ENCODE results near the gene EFNB2.

Gene EFNB2

DNA sequence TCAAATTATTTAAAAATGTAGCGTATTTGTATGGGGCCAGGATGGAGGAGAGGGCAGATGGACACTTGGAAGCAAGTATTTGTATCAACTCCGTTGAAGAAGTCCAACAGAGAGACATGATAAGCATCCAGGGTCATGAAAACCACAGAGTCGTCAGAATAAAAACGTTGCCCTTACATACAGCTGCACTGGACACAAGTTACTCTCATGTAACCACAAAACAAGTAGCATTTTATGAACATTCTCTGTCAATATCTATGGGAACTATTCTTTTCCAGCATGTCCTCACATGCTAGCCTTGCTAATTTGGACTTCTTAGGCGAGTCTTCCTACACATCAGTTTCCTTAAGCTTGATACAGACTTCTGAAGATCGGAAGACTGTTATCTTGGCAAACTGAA, 35.0 kb downstream of the EFNB2 start:
- DNase-seq (ENCODE audit: low spot score), result no peak

DNA sequence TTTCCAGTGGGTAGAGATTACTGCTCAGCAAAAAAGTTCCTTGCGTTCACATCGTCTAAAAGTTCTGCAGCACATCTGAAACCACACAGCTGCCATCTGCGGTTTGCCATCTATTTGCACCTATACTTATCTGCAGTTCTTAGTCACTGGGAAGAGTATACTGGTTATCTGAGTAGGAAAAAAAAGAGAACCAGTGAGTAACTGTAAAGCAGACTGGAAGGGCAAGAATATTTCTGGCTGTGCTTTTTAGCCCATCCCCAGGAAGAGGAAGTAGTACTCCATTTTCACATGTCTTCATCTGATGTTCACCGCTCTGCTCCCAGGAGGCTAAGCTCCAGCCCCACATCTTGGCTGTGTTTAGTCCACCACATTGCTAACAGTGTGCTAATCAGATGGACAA, 35.6 kb downstream of the EFNB2 start:
- peak; percentile 54 for DNase-seq (ENCODE audit: low spot score)

DNA sequence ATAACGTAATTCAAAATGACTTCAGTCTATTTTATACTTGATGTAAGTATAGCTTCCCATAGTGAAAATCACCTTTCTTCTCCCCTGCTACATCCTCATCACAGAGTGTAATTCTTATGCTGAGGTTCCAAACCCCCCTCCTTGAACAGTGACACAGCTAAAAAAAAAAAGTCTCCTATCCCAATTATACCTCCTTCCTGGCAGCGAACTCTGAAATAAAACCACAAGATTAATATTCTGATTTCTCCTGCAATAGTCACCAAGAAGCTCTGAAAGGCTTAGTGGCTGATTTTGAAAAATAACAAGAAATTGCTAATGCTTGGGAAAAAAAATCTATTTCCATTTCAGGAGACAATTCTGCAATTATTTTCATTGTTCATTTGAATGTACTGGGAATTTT, 36.3 kb downstream of the EFNB2 start:
- peak; percentile 31 for DNase-seq (ENCODE audit: low spot score)

DNA sequence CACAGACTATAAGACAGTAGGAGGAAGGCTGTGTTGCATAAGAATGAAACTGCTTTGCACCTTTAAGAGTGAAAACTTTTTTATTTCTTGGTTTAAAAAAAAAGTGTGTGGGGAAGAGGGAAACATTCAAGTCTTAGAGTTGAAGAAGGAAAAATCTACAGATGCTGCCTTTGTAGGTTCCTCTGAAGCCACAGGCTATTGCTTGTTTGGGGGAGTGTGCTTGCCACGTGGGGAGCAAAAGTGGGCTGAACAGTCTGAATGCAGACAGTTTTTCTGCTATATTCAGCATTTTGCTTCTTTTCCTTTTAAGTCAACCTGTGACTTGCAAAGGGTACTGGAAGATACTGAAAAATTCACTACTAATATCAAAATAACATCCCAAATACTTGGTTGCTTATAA, 36.9 kb downstream of the EFNB2 start:
- peak; percentile 73 for DNase-seq (ENCODE audit: low spot score)

DNA sequence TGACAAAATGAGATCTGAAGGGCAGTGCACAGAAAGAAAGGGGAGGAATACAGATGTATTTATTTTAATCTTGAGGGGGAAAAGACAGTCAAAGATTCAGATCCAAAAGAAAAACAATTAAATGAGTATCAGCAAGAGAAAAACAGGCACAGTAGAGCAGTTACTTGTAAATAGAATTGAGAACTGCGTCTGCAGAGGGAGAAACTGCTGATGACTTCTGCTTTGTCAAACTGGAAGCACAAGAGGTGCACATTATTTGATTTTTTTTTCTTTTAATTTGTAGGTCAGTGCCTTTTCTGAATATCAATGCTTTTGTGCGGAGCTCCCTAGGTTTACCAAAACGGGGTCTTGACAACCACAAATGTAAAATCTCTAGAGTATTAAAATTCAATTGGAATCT, 37.3 kb downstream of the EFNB2 start:
- DNase-seq (ENCODE audit: low spot score), result peak; percentile 69

DNA sequence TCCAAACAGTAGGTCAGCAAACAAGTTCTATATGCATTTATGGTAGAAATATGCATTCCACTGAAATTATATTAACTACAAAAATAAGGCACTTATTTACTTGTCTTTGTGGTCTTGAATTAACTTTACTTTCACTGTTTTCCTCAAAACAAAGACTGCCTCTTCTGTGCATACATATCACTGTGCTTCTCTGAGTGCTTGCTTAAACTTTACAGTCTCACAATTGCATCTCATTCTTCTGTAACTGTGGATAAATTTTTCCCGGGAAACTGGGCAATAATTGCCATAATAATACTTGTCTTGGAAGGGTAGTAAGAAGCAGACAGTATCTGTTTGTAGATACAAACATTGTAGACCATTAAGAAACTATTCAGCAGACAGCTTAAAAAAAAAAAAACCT, 38.4 kb downstream of the EFNB2 start:
- DNase-seq (ENCODE audit: low spot score), result peak; percentile 54

DNA sequence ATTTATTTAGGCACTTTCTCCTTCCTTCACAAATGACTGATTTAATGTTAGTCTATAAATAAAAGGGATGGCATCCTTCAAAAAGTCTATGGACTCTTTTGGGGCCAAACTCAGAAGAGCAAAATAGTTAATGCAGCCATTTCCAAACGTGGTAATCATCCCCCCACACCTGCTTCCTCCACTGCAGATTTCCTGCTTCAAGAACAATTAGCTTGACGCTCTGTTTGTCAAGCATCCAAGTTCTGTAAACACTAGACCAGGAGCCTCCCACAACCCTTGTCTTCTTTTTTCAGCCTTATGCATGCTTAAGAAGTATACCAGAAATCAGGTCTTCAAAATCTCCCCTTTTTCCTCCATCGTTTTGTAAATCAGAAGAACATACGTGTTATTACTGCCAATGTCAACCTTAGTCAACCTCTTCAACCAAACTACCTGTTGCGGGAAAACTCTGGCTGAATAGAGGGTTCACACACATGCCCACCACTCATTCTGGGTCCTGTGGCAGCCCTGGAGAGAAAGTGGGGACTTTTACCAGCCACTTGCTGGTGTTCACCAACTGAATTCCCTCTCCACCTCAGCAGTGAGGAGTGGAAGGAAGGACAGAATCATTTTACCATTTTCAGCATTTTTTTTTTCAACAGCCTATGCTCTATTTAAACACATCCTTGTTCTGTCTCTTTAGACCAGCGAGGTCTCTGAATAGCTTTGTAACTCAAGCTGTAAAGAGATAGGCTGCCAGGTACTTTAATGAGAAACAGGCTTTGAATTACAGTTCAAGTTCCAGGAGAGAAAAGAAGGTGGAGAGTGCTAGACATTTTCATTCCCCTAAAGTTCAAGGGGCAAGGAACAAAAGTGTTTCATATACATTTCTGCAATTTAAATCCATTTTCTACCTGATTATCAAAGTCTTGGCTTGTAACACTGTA, 39.1 kb downstream of the EFNB2 start:
- DNase-seq (ENCODE audit: low spot score), result peak; percentile 36

DNA sequence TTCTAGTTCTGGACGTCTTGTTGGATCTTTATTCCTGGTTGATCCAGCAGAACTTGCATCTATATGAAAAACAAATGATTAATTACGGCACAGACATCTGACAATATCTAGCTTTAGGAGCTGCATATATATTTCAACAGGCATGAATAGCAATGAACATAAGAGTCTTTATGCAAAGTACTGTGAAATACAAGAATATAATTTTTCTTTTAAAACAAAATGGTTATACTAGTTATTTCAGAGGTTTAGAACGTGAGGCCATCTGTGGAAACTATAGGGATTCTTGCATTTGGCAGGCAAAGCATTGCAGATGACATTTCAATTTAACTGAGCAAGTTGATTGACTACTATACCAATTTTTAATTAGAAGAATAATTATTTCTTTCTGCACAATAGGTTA, 40.5 kb downstream of the EFNB2 start:
- peak; percentile 28 for DNase-seq (ENCODE audit: low spot score)

DNA sequence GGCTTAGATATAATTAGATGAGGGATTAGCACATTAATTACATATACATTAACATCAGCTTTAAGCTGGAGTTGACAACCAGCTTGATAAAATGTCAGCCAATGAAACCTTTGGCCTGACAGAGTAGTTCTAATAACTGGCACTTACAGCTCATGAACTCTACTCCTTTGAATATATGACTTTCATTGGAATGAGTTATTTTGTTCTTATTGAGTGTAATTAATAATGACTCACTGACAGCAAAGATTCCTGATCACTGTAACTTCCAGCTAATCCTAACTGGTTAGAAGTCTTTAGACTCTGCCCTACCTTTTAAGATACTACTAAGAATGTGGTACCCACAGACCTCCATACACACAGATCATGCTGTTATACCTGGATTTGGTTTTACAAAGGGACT, 41.0 kb downstream of the EFNB2 start:
- DNase-seq (ENCODE audit: low spot score), result no peak

DNA sequence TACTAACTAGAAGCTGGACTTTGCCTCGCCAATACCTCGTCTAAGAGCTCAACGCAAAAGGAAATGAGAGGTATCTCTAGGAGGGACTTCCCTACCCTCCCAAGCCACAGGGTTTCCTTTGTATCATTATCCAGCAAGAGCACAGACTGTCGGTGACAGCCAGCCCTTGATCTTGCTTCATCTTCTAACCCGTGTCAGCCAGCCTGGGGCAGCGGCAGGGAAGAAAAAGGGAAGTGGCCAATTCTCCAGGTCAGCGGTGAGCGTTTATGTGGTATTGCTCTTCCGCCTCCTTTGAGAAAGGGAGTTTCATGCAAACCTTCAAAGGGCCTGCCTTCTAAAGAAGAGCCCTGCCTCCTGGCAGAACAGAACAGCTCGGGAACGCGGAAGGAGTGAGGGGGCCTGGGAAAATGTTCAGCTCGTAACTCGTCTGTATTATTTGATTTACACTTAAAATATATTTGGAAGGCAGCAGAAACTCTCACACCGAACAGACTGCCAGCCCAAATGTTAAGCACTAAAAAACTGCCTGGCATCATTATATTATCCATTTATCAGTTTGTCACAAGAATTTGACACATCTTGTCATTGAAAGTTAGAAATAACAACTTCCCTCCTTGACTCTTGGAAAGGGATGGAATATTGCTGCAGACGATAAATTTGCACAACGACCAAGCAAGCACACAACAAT, 41.8 kb downstream of the EFNB2 start:
- peak; percentile 54 for DNase-seq (ENCODE audit: low spot score)

DNA sequence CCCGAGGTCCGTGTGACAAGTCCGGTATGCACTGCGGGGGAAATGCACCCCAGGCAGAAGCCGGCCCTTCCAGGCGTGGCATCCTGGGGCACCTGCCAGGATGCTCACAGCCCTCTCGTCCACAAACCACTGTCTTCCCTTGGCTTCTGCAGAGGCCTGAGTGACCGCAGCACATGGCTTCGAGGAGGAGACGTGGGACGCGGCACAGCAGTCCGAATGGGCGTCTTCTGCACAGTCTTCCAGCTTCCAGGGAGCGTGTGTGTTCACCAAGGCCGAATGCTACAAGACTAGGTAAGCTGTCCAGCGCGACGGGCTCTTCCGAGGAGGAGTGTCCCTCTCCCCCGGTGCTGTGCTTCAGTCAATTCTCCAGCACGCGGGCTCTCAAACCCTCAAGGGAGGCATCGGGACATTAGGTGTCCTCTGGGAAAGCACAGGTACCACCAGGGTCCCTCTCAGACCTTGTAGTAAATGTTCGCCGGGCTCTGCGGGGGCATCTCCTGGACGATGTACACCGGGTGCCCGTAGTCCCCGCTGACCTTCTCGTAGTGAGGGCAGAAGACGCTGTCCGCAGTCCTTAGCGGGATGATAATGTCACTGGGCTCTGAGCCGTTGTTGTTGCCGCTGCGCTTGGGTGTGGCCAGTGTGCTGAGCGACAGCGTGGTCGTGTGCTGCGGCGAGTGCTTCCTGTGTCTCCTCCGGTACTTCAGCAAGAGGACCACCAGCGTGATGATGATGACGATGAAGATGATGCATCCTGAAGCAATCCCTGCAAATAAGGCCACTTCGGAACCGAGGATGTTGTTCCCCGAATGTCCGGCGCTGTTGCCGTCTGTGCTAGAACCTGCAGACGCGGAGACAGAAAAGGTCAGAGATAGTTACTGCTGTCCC, 42.6 kb downstream of the EFNB2 start:
- DNase-seq (ENCODE audit: low spot score), result no peak

DNA sequence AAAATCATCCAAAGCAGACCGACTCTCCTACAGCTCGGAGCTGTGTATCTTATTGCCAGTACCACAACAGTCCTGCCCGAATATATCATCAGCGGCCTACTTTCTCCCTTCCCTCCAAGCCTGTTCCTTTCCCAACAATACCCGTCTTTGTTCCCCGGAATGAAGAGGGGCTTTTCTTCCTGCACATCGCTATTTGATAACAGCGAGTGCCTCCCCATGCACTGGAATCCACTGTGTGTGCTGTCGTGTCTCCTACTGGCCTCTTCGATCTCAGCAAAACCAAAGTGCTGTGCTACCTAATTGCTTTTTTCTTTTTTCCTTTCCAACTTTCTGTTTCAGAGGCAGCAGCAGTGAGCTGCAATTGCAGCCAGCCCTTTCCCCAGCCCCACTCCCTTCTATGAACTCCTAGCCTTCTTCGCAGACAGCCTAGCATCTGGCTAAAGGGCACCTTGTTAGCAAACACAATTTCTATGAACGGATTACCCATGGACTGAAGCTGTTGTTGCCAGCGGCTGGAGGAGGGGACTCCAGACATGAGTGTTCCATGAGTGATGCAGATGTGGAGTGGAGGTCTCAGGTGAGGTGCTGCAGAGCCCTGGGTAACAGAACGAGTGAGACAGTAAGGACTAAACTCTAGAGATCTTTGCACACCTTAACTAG, 43.4 kb downstream of the EFNB2 start:
- peak; percentile 95 for DNase-seq (ENCODE audit: low spot score)

DNA sequence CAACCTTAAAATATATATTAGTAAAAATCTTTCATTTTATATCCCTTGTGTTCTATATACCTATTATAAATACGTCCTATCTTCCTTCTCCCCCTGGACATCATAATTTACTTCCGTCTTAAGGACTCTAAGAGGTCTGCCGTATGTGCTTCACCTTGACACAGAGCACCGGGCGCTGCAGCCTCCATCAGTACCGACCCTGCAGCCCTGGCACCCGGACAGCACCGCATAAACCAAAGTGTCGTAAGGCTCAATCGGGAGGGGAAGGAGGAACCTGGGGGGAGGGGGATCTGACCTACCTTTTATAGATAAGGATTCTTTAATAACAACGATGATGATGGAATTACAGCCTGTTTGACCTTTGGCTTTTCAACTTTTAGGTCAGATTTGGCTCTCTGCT, 44.0 kb downstream of the EFNB2 start:
- DNase-seq (ENCODE audit: low spot score), result peak; percentile 57

DNA sequence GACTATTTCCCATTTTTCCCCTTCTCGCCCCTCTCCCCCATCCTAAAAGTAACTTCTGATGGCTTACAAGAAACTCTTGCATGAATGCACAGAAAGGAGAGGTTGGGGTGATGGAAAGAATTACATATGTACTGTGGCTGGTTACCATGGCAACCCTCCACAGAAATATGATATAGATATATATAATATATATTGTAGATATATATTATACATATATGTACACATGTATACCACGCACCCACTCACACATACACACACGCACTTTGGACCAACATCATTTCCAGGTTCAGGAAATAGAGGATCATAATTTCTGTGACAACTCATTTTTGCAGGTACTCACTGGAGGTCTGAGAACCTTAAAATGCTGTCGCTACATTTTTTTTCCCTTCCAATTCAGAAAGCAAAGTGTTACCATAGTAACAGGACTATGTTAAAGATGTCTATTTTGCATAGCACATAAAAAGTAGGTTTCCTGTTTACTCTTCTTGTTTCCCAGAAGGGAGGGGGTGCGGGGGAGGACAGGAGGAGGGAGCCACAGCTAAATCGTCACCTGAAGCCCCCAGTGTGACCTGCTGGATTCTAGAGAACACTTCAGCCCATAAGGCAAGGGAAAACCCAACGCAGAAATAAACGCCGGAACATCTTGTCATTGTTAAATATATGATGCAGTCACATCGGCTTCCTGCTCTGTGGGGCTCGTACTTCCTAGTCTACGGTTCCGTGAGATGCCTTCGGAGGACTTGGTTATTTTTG, 44.7 kb downstream of the EFNB2 start:
- DNase-seq (ENCODE audit: low spot score), result peak; percentile 37

DNA sequence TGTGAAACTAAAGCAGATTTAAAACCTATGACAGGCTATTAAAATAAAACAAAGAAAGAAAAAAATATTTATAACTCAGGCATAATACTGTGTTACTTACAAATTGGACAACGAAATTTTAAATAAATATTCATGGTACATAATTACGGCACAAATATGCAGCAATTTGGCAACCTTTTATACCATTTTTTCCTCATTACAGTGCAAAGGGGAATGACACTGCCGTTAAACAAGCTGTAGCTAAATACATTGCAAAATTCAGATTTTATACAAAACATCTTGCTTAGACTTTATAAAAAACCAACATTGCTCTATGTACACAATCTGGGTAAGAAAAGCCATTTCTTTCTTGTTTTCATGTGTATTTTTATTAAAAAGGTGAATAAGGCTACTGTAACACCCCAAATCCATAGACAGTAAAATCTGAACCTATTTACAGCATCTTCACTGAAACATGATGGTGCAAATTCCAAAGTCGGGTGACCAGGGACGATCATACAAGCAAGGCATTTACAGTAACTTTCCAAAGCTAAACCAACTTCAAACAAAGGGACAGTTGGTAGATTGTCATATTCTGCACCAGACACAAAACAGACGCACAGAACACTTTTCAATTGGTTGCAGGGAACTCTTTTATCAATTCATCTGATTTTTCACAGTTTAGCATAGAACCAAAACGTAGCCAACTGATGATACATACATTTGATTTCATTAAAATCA, 45.5 kb downstream of the EFNB2 start:
- DNase-seq (ENCODE audit: low spot score), result peak; percentile 34

DNA sequence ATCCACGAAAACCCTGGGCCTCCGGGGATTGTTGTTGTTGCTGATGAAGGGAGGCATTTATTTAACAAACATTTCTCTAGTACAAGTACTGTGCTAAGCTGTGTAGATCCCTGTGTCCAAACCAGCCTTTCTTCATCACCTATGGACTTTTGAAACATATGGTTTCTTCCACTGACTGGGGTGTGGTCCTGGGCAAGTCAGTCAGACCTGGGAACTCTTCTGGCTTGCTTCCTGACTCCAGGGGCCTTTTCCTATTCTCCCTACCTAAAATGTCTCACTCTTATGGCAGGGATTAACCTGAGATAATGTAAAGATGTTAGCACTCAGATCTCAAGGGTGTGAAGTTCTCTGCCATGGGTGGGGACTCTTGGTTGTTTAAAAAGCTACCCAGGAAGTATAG, 46.8 kb downstream of the EFNB2 start:
- no peak for DNase-seq (ENCODE audit: low spot score)

DNA sequence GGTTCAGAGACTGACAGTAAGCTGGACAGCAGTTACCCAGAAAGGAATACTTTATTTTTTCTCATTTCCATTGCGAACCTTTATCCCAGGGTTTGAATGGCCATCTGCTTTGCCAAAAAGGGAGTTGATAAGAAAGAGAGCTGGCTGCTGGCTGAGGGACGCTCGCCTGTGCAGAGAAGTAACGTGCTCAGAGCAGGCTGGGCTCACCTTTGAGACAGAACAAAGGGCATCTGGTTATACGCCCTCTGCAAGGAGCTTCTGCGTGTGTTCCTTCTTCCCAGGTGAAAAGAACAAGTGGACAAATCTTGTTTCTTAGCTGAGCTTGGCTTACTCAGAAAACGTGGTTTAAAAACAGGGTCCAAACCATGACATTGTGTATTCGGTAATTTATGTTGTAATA, 47.4 kb downstream of the EFNB2 start:
- DNase-seq (ENCODE audit: low spot score), result no peak

DNA sequence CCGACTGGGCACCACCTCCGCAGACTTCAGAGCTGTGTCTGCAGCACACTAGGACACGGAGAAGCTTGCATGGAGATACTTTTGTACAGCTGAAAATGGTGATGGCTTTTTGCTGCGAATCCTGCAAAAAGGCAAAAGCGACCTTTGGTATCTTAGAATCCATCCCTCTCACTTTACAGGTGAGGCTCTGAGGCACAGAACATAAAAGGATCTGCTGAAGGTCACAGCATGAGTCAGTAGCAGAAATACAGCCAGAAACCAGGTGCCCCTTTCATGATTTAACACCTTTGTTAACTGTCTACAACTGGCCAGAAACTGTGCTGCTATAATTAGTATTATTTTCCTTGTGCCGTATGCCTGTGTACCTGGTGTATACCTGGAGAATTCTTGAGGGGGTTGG, 48.3 kb downstream of the EFNB2 start:
- no peak for DNase-seq (ENCODE audit: low spot score)

DNA sequence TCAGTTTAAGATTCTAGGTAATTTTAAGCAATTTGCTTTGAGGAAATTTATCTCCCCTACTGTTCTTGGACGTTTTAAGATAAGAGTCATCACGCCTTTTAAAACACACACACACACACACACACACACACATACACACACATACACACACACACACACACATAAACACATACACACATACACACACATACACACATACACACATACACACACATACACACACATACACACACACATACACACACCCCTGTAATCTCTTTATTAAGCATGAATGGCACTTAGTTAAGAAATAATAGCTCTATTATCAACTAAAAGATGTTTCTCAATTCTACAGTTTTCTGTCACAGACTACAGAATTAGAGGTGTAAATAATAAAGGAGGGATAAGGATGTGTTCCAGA, 49.2 kb downstream of the EFNB2 start:
- no peak for DNase-seq (ENCODE audit: low spot score)

DNA sequence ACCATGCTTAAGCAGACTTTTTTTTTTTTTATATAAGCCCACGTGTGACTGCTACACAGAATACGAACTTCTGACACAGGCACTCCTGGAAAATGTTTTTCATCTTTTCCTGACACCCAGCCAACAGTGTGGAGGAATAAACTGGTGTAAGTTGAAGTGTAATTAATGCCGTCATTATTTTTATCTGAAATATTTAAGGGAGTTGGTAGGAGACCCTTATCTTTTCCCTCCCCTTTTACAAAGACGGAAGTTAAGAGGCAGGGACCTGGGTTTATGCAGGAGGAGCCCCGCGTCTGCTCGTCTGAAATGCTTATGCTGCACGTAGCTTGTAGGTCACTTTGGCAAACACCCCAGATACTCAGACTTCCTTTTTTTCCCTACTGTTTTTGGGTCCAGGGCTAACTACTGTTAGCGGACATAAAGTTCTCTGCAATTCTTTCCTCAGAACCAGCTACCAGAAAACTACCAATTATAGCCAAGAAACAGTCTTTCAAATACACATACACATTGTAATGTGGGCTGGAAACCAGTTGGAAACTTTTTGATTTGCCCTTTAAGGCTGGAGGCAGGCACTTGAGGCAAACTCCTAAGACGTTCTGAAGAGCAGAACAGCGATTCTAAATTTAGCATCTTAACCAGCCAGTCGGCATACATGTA, 50.8 kb downstream of the EFNB2 start:
- DNase-seq (ENCODE audit: low spot score), result peak; percentile 49
